ENCODE data around the gene NPIPA3.
"Not testable (repeated sequence)": the region's sequence is repeated elsewhere in the genome, so short reads cannot be mapped to it uniquely, and the experiment has no call there.

Gene NPIPA3

GRCh38 chr16:14742273-14743128 lies 39.3 kb downstream of the NPIPA3 start, which contains the start of gene NPIPA2:
TSS of gene NPIPA2 (plus strand) at chr16:14742533. CDS start at chr16:14748066, 5,533 bp downstream.
- DNase-seq, result not testable (repeated sequence)

DNA sequence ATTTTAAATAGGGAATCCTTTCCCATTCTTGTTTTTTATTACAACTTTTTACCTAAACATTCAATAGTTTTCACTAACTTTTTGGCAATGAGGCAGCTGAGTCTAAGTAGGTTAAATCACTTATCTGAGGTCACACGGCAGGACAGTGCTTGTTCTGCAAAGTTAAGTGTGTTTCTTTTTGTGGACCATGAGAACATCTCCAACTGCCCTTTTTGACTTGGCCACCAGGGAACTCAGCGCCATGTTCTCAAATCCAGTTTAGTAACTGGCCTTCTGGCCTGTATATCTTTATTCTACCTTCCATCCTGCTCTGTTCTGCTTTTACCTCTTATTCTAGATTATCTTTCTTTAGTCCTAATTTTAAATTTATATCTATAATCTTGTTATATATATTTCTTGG lies 70.4 kb downstream of the NPIPA3 start:
- DNase-seq, result not testable (repeated sequence)

GRCh38 chr16:14775624-14776023 lies 72.4 kb downstream of the NPIPA3 start:
- DNase-seq, result not testable (repeated sequence)
